ENCODE results near the gene GALNT6.

GALNT6 gene

DNA sequence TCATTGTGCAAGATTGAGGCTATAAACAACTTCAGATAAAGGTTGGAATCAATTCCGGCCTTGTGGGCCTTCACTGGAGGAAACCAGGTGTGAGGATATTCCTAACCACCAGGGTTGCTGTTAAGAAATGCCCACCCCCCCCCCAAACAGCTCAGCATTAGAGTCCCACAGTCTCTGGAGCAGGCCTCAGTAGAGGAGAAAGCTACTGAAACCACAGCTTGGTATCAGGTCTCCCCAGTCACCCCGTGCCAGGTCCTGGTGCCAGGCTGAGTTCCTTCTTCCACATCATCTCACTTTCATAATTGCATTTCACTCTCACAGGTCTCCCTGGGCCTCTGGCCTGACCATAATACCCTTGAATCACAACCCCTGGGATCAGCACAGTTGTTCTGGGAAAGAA lies 12.5 kb downstream of the GALNT6 start:
- FAIRE-seq = no peak

DNA sequence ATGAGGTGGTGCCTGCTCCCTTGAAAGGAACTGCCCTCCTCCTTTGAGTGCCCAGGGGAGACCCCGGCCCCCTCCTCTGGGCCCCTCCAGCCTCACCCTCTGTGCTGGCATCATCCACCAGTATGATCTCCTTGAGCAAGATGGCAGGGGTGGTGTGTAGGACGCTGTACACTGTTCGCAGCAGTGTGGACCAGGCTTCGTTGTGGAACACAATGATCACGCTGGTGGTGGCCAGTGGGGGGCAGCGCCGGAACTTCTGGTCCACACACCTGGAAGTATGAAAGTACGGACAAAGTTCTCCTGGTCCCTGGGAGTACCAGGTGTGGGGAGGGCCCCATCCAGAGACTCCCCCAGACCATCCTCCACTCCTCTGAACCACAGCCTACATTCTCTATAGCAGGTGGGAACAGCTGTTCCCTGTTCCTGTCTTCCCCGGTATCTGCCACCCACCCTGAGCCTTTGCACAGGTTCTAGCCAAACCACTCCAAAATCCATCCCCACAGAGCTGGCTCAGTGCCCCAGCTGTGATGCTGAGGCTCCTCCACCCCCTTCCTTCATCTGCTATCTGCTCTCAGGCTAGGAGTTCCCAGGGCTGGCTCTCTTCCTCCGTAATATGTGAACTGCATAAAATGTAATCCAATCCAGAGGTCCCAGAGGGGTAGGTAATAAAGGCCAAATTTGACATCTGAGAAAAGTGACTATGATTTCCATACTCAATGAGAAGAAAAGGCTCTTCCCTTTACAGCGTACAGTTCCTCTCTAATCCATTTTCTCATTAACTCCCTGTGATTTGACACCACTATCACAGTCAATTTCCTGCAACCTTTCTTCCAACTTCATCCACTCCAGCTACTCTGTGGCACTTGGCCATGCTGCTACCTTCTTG lies 13.9 kb downstream of the GALNT6 start:
- FAIRE-seq = no peak

GRCh38 chr12:51374856-51375255 lies 16.4 kb downstream of the GALNT6 start:
- FAIRE-seq = no peak

DNA sequence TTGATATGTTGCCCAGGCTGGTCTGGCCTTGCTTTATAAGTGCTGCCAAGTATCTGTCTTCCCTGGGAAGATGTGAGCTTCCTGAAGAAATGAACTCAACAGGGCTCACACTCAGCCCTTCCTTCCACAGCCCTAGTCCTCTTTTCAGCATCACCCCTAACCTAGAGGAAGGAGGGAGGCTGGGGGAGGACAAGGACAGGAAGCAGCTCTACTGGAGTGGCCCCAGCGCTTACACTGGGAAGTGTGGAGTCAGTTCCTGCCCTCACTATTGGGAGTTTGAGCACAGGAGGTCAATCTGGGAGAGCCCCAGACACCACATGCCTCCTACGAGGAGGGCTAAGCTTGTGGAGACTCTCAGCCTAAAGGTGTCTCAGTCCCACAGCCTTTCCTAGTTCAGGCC lies 16.8 kb downstream of the GALNT6 start:
- no peak for FAIRE-seq

DNA sequence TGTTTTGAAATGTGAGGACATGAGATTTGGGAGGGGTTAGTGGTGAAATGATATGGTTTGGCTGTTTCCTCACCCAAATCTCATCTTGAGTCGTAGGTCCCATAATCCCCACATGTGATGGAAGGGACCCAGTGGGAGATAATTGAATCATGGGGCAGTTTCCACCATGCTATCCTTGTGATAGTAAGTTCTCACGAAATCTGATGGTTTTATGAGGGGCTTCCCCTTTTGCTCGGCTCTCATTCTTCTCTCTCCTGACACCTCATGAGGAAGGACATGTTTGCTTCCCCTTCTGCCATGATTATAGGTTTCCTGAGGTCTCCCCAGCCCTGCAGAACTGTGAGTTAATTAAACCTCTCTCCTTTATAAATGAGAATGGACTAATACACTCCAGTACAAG lies 18.0 kb downstream of the GALNT6 start:
- FAIRE-seq = no peak

GRCh38 chr12:51372021-51372420 lies 19.2 kb downstream of the GALNT6 start:
- no peak for FAIRE-seq

GRCh38 chr12:51371295-51371953 lies 19.8 kb downstream of the GALNT6 start:
- FAIRE-seq = no peak

- no peak for FAIRE-seq
These were observed 20.5 kb downstream of the GALNT6 start for GRCh38 chr12:51370667-51371066.

GRCh38 chr12:51369581-51369980 lies 21.6 kb downstream of the GALNT6 start:
- FAIRE-seq = no peak

GRCh38 chr12:51368640-51369517 lies 22.3 kb downstream of the GALNT6 start:
- FAIRE-seq = no peak

GRCh38 chr12:51365276-51365675 lies 25.9 kb downstream of the GALNT6 start:
- FAIRE-seq = no peak

DNA sequence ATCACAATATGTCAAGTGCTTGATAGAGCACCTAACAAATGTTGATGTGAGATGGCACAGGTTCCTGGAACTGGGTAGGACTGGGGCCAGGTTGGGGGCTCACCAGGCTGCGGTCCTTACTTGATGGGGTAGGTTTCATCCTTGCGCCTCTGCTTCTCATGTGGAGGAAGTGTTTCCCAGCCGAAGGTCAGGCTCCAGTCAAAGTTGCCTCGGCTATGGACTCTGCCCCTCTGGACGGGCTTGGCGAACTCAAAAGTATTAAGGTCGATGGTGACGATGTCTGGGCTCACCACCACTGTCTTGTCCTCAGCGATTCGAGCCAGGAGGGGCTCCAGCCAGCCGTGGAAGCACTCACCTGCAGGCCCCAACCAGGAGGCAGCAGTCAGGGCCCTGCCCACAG lies 27.2 kb downstream of the GALNT6 start:
- FAIRE-seq = no peak

GRCh38 chr12:51362747-51363342 lies 28.4 kb downstream of the GALNT6 start:
- FAIRE-seq = no peak

- no peak for FAIRE-seq
These were observed 28.9 kb downstream of the GALNT6 start for GRCh38 chr12:51362307-51362706.

DNA sequence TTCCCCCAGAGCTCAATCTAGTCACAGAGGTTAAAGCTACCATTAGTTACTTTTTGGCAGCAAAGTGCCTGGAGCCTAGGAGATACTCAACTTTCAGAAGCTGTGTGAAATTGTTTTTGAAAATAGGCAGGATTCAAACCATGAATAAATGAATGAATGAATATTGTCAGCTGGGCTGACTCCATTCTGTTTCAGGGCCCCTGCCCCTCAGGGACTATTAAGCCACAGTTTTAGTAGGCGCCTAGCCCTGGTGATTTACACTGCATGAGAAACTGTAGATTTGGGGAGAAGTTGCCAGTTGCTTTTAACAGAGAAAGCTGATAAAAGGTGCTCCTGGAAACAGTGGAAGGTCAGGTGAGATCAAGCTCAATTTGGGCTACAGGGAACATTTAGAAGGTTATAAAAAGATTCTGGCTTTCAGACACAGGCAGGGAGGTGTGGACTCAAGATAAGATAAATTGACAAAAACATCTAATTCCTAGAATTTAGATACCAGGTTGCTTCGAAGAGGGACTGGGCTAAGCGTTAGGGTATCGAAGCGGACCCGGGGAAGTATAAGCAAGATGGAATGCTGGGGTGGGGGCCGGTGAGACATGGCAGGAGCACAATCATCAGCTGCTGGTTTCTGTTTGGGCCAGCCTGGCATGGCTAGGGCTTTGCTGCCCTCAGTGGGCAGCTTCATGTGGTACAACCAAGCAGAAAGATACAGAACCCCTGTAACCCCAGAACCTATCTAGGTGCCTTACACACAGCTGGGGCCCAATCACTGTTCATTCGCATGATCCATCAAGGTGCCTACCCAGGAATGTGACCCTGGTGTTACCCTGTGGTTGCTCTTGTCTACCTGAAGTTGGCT lies 29.8 kb downstream of the GALNT6 start:
- FAIRE-seq = no peak

DNA sequence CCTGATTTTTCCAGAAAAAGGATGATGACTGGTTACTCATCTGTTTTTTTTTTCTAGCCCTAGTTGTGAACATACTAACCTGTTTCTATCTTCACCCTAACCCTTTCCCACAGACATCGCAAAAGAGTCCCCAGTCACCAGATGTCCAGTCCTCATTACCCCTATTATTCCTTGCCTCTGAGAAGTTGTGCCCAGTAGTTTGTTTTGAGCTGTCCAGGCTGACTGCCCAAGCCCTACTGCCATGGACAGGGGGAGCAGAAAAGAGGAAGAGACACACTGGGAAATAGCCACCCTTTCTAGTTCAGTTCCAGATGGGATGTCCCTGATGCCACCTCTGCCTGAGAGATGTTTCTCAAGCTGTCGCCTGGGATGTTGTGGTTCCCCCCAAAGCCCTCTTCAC lies 30.9 kb downstream of the GALNT6 start:
- FAIRE-seq = no peak

DNA sequence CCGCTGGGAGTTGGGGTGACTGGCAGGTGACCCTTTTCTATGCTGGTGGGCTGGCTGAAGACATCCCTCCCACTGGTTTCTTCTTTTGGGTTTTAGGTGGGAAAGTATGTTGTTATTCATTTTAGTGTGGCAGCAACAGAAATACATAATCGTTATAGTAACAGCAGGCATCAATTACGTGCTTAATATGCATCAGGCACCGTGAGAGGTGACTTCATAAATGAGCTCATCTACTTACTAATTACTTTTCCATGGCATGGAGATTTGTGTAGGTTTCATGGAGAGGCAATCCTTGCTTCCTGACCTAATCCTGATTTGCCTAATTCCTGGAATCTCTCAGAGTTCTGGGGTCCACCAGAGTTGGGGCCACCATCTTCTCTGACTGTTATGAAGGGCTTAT lies 31.4 kb downstream of the GALNT6 start:
- FAIRE-seq = no peak

GRCh38 chr12:51358496-51358895 lies 32.7 kb downstream of the GALNT6 start:
- FAIRE-seq = no peak

GRCh38 chr12:51357374-51358047 lies 33.7 kb downstream of the GALNT6 start:
- FAIRE-seq = no peak

DNA sequence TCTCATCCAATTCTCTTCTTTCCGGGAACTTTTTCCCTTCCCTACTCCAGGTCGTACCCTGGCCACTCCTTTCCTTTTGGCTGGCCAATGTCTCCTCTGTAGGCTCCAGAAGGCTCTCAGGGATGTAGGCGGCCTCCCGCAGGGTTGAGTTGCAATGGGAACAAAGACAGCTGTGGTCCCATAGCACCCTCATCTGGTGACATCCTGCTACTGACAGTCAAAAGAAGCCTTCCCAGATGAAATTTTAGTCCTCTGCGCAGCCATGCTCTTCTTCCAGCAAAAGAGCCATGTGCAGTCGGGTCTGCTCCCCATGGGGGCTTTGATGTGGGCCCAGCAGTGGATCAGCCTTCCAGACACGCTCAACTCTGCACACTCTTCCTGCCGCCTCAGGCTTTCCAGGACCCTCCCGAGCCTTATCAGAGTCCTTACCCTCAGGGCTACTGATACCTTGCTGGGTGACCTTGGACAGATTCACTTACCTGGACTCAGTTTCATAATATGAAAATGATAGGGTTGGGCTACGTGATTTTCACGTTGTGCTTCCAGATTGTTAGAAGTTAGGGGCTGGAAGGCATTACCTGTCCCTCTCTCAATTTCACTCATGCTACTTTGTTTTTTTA lies 39.2 kb downstream of the GALNT6 start:
- FAIRE-seq = no peak

DNA sequence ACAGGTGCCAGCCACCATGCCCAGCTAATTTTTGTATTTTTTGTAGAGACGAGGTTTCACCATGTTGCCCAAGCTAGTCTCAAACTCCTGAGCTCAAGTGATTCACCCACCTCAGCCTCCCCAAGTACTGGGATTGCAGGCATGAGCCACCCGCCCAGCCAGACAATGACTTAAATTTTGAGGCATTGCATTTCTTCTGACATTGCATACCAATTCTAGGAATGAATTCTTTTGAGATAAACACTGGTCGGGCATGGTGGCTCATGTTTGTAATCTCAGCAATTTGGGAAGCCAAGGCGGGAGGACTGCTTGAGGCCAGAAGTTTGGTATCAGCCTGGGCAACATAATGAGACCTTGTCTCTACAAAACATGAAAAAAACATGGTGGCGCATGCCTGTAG lies 42.2 kb downstream of the GALNT6 start:
- FAIRE-seq = no peak
